ENCODE data around the gene HJURP.

The HJURP gene

DNA sequence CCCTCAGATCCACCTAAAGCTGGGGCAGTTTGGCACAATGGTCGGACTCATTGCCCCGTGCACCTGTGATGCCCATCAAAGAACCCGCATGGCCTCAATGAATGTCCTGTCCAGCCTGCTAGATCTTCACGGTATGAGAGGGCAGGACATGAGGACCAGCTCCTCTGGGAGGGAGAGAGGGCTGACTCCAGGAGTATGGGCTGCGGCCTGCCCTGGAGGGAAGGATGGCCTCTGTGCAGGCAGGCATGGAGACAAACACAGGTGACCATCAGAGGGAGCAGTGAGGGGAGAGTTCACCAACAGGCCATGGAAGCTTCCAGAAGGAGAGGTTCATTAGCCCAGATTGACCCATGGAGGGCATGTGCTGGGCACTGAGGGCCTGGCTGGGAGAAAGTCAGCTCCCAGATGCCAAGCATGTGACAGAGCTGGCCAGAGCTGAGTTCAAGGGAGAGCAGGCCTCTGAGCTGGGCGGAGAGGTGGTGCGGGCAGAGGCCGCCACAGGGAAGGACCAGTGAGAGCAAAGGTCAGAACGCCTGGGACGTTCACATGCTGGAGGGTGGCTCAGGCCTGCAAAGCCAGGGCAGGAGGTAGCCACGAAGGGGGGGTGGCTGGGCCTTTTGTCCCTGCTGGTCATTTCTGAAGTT, 36.2 kb downstream of the HJURP start:
- ChIA-PET CTCF (no interaction called here), POLR2A (ENCODE audit: low non-redundant PET) (no interaction called here)
- TF ChIP-seq, protein P1, sequence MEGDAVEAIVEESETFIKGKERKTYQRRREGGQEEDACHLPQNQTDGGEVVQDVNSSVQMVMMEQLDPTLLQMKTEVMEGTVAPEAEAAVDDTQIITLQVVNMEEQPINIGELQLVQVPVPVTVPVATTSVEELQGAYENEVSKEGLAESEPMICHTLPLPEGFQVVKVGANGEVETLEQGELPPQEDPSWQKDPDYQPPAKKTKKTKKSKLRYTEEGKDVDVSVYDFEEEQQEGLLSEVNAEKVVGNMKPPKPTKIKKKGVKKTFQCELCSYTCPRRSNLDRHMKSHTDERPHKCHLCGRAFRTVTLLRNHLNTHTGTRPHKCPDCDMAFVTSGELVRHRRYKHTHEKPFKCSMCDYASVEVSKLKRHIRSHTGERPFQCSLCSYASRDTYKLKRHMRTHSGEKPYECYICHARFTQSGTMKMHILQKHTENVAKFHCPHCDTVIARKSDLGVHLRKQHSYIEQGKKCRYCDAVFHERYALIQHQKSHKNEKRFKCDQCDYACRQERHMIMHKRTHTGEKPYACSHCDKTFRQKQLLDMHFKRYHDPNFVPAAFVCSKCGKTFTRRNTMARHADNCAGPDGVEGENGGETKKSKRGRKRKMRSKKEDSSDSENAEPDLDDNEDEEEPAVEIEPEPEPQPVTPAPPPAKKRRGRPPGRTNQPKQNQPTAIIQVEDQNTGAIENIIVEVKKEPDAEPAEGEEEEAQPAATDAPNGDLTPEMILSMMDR (conservative IDR thresholded peaks at IDR 0.05; ENCODE audit: low read depth): no peak
- H3K27ac ChIP-seq: no peak overlapping the region
- DNase-seq (ENCODE audit: low spot score): no peak

DNA sequence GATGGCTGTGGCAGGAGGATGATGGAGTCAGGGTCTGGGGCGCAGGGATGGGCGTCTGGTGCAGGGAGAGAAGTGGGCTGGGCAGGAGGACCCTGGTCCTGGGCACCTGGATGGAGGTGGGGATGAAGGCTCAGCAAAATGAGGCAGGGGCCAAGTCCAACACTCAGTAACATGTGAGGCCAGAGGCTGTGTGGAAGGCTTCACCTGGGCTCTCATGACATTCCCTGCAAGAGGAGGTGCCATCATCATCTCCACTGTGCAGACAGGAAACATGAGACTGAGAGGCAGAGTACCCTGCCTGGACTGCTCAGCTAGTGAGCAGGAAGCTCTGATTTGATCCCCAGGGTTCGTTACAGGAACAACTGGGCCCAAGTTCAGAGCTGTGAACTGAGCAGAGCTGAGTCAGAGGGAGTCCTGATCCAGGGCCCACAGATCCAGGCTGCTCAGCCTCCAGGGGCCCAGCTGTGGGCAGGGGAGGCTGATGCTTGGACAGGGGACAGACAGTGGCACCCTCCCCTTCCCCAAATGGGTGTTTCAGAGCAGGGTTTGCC, 36.9 kb downstream of the HJURP start:
- TF ChIP-seq, protein P1 (conservative IDR thresholded peaks at IDR 0.05; ENCODE audit: low read depth): no peak
- POLR2A ChIA-PET (ENCODE audit: low non-redundant PET): no interaction called here
- no peak for DNase-seq (ENCODE audit: low spot score)
- H3K27ac ChIP-seq: no peak overlapping the region
- CTCF ChIA-PET: no interaction called here

DNA sequence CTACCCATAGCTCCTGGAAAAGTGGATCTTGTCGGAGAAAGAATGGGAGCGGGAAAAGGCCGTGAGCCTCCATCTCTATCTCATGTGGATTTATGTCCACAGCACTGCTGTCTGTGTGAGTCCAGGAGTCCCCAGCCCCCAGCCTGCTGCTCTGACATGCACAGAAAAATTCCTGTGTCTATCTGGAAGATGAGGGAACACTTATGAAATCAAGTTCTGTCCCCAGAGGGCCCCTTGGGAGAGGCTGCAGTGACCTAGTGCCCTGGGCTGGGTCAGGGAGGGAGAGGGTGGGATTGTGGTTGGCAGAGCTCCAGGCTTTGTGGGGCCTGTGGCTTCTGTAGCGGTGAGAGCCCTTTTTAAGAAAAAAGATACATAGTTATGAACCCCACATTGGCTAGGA, 37.6 kb downstream of the HJURP start:
- no peak for DNase-seq (ENCODE audit: low spot score)
- H3K27ac ChIP-seq: no peak overlapping the region
- ChIA-PET POLR2A (ENCODE audit: low non-redundant PET) (no interaction called here), CTCF (no interaction called here)
- TF ChIP-seq, protein P1 (conservative IDR thresholded peaks at IDR 0.05; ENCODE audit: low read depth): no peak

DNA sequence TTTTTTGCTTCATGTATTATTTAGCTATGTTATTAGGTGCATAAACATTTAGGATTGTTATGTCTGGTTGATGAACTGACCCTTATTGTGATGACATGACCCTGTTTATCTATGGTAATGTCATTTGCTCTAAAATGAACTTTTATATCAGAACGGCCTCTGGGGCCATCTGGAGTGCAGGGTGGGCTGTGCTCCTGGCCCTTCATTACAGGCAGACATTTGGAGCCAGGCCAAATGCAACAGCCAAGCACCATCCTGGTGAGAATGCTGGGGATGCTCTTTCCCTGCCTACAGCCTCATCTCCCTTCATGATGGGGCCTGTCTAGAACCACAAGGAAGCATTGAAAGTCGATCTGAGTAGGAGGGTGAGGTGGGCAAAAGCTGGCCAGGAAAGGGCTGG, 38.0 kb downstream of the HJURP start:
- no peak overlapping the region for H3K27ac ChIP-seq
- CTCF ChIA-PET: no interaction called here
- no peak for DNase-seq (ENCODE audit: low spot score)
- POLR2A ChIA-PET (ENCODE audit: low non-redundant PET): no interaction called here
- TF ChIP-seq, protein P1 (conservative IDR thresholded peaks at IDR 0.05; ENCODE audit: low read depth): no peak

DNA sequence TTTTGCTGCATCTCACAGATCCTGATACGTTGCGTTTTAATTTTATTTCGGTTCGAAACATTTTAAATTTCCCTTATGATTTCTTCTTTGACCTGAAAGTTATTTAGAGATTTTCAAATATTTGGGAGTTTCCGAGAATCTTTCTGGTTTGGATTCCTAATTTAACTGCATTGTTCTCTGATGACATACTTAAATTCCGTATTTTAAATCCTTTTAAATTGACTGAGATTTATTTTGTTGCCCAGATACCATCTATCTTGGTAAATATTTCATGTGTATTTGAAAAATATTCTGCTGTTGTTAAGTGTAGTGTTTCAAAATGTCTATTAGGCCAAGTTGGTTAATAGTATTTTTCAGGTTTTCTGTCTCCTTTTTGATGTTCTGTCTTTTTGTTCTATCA, 38.5 kb downstream of the HJURP start:
- no peak overlapping the region for H3K27ac ChIP-seq
- POLR2A ChIA-PET (ENCODE audit: low non-redundant PET): no interaction called here
- CTCF ChIA-PET: no interaction called here
- DNase-seq (ENCODE audit: low spot score): no peak
- TF ChIP-seq, protein P1 (conservative IDR thresholded peaks at IDR 0.05; ENCODE audit: low read depth): no peak

DNA sequence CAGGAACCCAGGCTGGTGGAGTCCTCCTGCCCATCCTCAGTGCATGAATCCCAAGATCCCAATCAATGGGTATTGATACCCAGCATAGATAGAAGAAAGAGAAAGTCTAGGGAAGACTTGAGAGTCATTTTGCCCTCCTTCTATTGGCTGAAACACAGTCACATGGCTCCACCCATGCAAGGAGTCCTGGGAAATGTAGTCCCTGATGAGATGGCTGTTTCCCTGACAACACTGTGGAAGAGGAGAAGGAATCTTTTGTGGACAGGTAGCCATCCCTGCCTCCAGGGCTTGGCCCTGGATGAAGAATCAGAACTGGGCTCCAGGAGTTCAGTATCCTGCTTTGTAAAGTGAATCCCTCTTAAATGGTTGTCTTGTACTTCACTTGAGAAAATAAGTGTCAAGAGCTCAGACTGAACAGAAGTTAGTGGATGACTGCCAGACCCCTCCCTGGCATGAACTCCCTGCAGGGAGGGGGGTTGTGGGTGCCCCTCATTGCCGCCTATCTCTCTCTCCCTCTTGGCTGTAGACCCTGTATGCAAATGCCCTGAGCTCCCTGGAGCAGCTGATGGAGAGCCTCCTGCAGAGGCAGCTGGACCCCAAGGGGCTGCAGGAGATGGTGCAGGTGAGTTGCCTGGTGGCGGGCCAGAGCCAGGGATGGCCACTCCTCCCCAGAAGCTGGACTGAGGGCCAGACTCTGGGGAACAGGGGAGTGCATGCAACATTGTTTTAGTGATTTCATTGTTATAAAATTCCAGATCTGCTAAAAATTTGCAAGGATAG, 40.1 kb downstream of the HJURP start:
- peak; percentile 46 for DNase-seq (ENCODE audit: low spot score)
- ChIA-PET POLR2A (ENCODE audit: low non-redundant PET) (no interaction called here), CTCF (no interaction called here)
- no peak overlapping the region for H3K27ac ChIP-seq
- TF ChIP-seq, protein P1 (conservative IDR thresholded peaks at IDR 0.05; ENCODE audit: low read depth): no peak
